ENCODE results near the gene FGF1.

The FGF1 gene

GRCh38 chr5:142727735-142728047 is 41.8 kb upstream of the FGF1 start:
- POLR2A ChIA-PET, result interaction anchor here (0.5 kb wide), 1 partner anchor 1633 kb away, joined by 5 read pairs; the partner anchor contains the start of gene PCDHB2
- Histone ChIP-seq H3K4me3 (ENCODE audit: low read depth, low read length) (no peak overlapping the region), H3K4me1 (ENCODE audit: control insufficient read depth, insufficient read depth, low read length) (no peaks in the 10 kb centered on the region), H3K27ac (ENCODE audit: extremely low read depth, low read depth, low read length) (no peak overlapping the region), H3K9me3 (ENCODE audit: control insufficient read depth, insufficient read depth, low read depth, low read length) (no peaks in the 10 kb centered on the region), H3K36me3 (ENCODE audit: control insufficient read depth in 2 of 2, insufficient read depth in 1 of 2, low read length in 2 of 2) (no peaks in the 10 kb centered on the region)
- TF ChIP-seq ZBTB44 (tag by site-specific recombination; IDR thresholded peaks at IDR 0.05) (no peak), KLF17 (tag by site-specific recombination; IDR thresholded peaks at IDR 0.05) (no peak), ZNF670 (tag by site-specific recombination; IDR thresholded peaks at IDR 0.05; ENCODE audit: low read depth) (no peak), ZNF354C (tag by site-specific recombination; IDR thresholded peaks at IDR 0.05; ENCODE audit: borderline replicate concordance, low read depth) (no peak), ZNF514 (tag by site-specific recombination; IDR thresholded peaks at IDR 0.05) (no peak), ZNF585B (tag by site-specific recombination; IDR thresholded peaks at IDR 0.05) (no peak), ZNF48 (tag by site-specific recombination; IDR thresholded peaks at IDR 0.05) (no peak), ZNF776 (tag by site-specific recombination; IDR thresholded peaks at IDR 0.05; ENCODE audit: borderline replicate concordance) (no peak), MZF1 (tag by site-specific recombination; IDR thresholded peaks at IDR 0.05; ENCODE audit: borderline replicate concordance) (no peak), ZNF202 (tag by site-specific recombination; IDR thresholded peaks at IDR 0.05; ENCODE audit: borderline replicate concordance) (no peak), ZNF426 (tag by site-specific recombination; IDR thresholded peaks at IDR 0.05) (no peak), ZNF37A (tag by site-specific recombination; IDR thresholded peaks at IDR 0.05) (no peak), ZNF488 (tag by site-specific recombination; IDR thresholded peaks at IDR 0.05) (no peak), ZNF692 (tag by site-specific recombination; IDR thresholded peaks at IDR 0.05) (no peak), ZNF398 (tag by site-specific recombination; IDR thresholded peaks at IDR 0.05) (no peak), ZBTB6 (tag by site-specific recombination; IDR thresholded peaks at IDR 0.05) (no peak), AEBP2 (tag by site-specific recombination; IDR thresholded peaks at IDR 0.05; ENCODE audit: borderline replicate concordance) (no peak), KLF10 (tag by site-specific recombination; IDR thresholded peaks at IDR 0.05) (no peak), ZNF747 (tag by site-specific recombination; IDR thresholded peaks at IDR 0.05) (no peak), HOXD13 (CRISPR knock-in tag; IDR thresholded peaks at IDR 0.05; ENCODE audit: borderline replicate concordance) (no peak)
- CTCF ChIA-PET, result interaction anchor here (0.6 to 1.9 kb wide), 4 partner anchors 10 to 154 kb away, joined by 3 to 11 read pairs (median 6); no protein-coding TSS in a partner anchor
